Psoas muscle (tissue), 8 donors: ENCODE data around the gene CAP2. TPM values are rescaled to one million over a fixed set of nuclear protein-coding genes. Genes with fewer than 3 reads are reported as not detected.

Experiments
- ATAC-seq, 4 donors: fragments of 200-7000 bp; cut with Tn5 transposase; one replicate each; pipeline ENCODE4 v1.9.1; 2020; ENCODE audit warnings: moderate library complexity in 3 of 4, mild to moderate bottlenecking in 2 of 4
- DNase-seq, 2 donors: peaks; one replicate each; pipeline ENCODE4 v3.0.0-alpha.2; 2020
- H3K27ac ChIP-seq: fragments of 200-600 bp; one replicate; pipeline ENCODE4 v1.8.0; 2022
- H3K27me3 ChIP-seq, 3 donors: fragments of 200-600 bp in 1 of 3; one replicate each; pipeline versions ENCODE4 v1.6.1 to v1.8.0; 2013 to 2022; ENCODE audit warnings: low read length in 2 of 3, mild to moderate bottlenecking in 2 of 3, moderate library complexity in 1 of 3; ENCODE audit not compliant: insufficient read depth in 3 of 3
- H3K36me3 ChIP-seq, 2 donors: fragments of 200-600 bp in 1 of 2; one replicate each; pipeline versions ENCODE4 v1.6.1 to v1.8.0; 2013 to 2022; ENCODE audit warnings: low read depth in 1 of 2, mild to moderate bottlenecking in 1 of 2, moderate library complexity in 1 of 2; ENCODE audit not compliant: insufficient read depth in 1 of 2
- H3K4me1 ChIP-seq: fragments of 200-600 bp; one replicate; pipeline ENCODE4 v1.8.0; 2022
- H3K4me3 ChIP-seq: fragments of 200-600 bp; one replicate; pipeline ENCODE4 v1.8.0; 2022; ENCODE audit warnings: mild to moderate bottlenecking
- H3K9me3 ChIP-seq: fragments of 200-600 bp; one replicate; pipeline ENCODE4 v1.8.0; 2022
- CTCF ChIP-seq: fragments of 200-600 bp; IDR thresholded peaks from one replicate; pipeline ENCODE4 v1.8.0; 2022; ENCODE audit warnings: antibody characterized with exemption
- WGBS, 3 donors: extraction: QIAGEN DNeasy Blood & Tissue Kit; methylation state at CpG; one replicate each; pipeline versions ENCODE4 v1.1.6 to v1.1.7; 2013; 5-methylcytosine and 5-hydroxymethylcytosine counted together
- intact Hi-C, 2 donors: fragments of 100-400 bp; cut with DNase I; formaldehyde crosslinking; loops; one replicate each; pipeline versions ENCODE4 v1.11.0 to v1.14.2; 2022
- polyA plus RNA-seq, 3 donors: library from polyadenylated mRNA; stranded (reverse); fragments of 200-250 nt; gene quantifications; one replicate each; pipeline ENCODE4 v1.2.3, GENCODE V29; 2013
- total RNA-seq, 4 donors: library from RNA; stranded (reverse); fragmentation: NEBNext Ultra II Directional in 2 of 4; extraction: Animal tissue kit (Norgen Biotek cat#: 25700) in 2 of 4; gene quantifications; one replicate each; pipeline versions ENCODE4 v1.2.1 to v1.2.4, GENCODE V29; 2021 to 2023
- donor health status: healthy with polysubstance abuse.
- donor health status: DM: no; HTN: no; CAD: no; lungs with moderate emphysema.
- donor health status: Bipolar disorder and iron deficiency.
- donor health status: healthy.
- donor health status: DM: yes; HTN: yes; CAD: no.
- donor health status: DM: no; HTN: no; CAD: no.
- donor health status: DM: no; HTN: no; CAD: no.
- donor health status: DM: yes; HTN: yes; CAD: no.

CAP2 gene
- total and polyA plus RNA-seq, 7 donors, result 176 to 452 (median 344) TPM

GRCh38 chr6:17482711-17483110, 89.3 kb downstream of the CAP2 start:
- intact Hi-C loops, result loop anchor here in 1 of 2 donors (10.0 kb wide), 2 partner anchors 168 to 318 kb away; no protein-coding TSS in a partner anchor
- ATAC-seq (peak; percentile 29 to 61 (median 52)), DNase-seq (no peak)
- Histone ChIP-seq H3K27me3 (no peaks in the 10 kb centered on the region), H3K36me3 (peaks cover 0 to 30% of the 10 kb centered on the region in 2 donors), H3K4me3 (no peak overlapping the region), H3K4me1 (peaks cover 35% of the 10 kb centered on the region), H3K9me3 (no peaks in the 10 kb centered on the region), H3K27ac (peak overlapping the region; percentile 88)
- no peak for TF ChIP-seq CTCF
- 73 to 91% (median 77%) methylated on average over 7 of the region's 7 CpGs for WGBS, 3 donors

- intact Hi-C loops, result loop anchor here in 1 of 2 donors (10.0 kb wide), 2 partner anchors 169 to 319 kb away; no protein-coding TSS in a partner anchor
Measured at GRCh38 chr6:17483391-17484016, 90.1 kb downstream of the CAP2 start.

DNA sequence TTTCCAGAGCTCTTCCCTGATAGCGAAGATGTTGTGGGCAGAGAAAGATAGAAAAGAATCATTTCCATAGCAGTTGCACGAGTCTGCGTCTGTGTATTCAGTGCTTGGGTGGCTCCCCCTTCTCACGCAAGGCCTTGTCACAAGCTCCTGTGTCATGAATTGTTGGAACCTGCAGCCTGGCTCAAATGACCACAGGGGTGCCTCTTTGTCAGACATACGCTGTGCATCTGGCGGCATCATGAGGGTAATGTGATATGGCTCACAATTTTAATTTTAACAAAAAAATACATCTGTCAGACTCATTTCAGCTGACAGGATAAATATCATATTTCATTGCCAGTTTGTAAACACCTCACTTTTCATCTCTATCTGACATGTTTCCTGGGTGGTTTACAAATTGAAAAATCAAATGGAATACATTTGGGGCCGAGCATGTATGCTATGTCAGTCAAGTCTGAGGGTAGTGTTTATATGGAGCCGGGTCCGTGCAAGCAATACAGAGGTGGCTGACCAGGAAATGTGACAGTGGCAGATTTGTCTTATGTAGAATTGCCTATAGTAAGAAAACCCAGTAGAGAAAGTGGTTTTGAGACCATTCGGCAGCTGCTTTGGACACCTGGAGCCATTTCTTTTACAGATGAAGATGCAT, 90.9 kb downstream of the CAP2 start:
- Histone ChIP-seq H3K27ac (peak overlapping the region; percentile 88), H3K9me3 (no peaks in the 10 kb centered on the region), H3K36me3 (peaks cover 0 to 34% of the 10 kb centered on the region in 2 donors), H3K4me1 (peaks cover 33% of the 10 kb centered on the region), H3K27me3 (no peaks in the 10 kb centered on the region), H3K4me3 (peak overlapping the region; percentile 13)
- ATAC-seq, result peak; percentile 84 to 90 (median 88)
- 33 to 50% (median 39%) methylated on average over 10 of the region's 10 CpGs for WGBS, 3 donors
- peak; percentile 39 to 76 for DNase-seq
- intact Hi-C loops, result loop anchor here in 1 of 2 donors (10.0 kb wide), 2 partner anchors 170 to 320 kb away; no protein-coding TSS in a partner anchor
- no peak for TF ChIP-seq CTCF

More at GRCh38 chr6:17483391-17484016, 90.1 kb downstream of the CAP2 start:
- TF ChIP-seq CTCF, result no peak
- Histone ChIP-seq H3K4me1 (peaks cover 33% of the 10 kb centered on the region), H3K27me3 (no peaks in the 10 kb centered on the region), H3K4me3 (peak overlapping the region; percentile 13), H3K9me3 (no peaks in the 10 kb centered on the region), H3K27ac (peak overlapping the region; percentile 88), H3K36me3 (peaks cover 0 to 37% of the 10 kb centered on the region in 2 donors)
- WGBS, 3 donors, result 56 to 77% (median 57%) methylated on average over 11 of the region's 11 CpGs
- DNase-seq (no peak), ATAC-seq (peak; percentile 20 to 49 (median 39))

GRCh38 chr6:17485181-17485580, 91.8 kb downstream of the CAP2 start:
- 20 to 41% (median 29%) methylated on average over 4 of the region's 4 CpGs for whole genome bisulfite sequencing, 3 donors
- Histone ChIP-seq H3K4me1 (peaks cover 38% of the 10 kb centered on the region), H3K27me3 (no peaks in the 10 kb centered on the region), H3K27ac (peak overlapping the region; percentile 88), H3K9me3 (no peaks in the 10 kb centered on the region), H3K4me3 (no peak overlapping the region), H3K36me3 (peaks cover 0 to 27% of the 10 kb centered on the region in 2 donors)
- peak; percentile 10 to 43 (median 39) for ATAC-seq
- DNase-seq, result no peak
- intact Hi-C loops, result loop anchor here in 1 of 2 donors (10.0 kb wide), 2 partner anchors 170 to 320 kb away; no protein-coding TSS in a partner anchor
- TF ChIP-seq CTCF, result no peak
